CD1c-positive myeloid dendritic cell (primary cell): ENCODE results near the gene DPM2.

Experiments used
- DNase-seq: peaks from one replicate; pipeline ENCODE4 v3.0.0-alpha.2; 2016; ENCODE audit errors: extremely low spot score

DPM2 gene

GRCh38 chr9:127937056-127937387, 632 bp downstream of the DPM2 start:
- DNase-seq: no peak

DNA sequence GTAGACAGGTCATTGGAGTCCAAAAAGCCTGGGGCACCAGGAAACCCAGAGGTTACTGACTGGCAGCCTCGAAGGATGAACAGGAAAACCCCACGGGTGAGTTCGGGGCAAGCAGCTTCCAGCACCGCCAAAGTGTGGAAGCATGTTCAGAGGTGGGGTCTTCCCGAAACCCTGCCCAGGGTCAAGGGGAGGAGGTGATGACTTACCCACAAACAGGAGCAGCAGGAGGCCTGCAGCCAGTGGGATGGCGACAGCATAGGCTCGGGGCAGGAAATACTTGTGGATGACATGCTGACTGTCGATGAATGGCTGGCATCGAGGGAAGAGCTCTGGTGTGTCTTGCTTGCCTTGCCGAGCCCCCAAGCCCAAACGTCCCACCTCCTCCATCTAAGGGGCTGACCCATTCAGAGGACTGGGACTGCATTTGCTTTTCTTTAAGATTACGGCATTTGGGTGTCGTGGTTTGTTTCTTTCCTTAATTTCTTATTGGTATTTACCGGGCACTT, 1.3 kb downstream of the DPM2 start:
- no peak for DNase-seq

DNA sequence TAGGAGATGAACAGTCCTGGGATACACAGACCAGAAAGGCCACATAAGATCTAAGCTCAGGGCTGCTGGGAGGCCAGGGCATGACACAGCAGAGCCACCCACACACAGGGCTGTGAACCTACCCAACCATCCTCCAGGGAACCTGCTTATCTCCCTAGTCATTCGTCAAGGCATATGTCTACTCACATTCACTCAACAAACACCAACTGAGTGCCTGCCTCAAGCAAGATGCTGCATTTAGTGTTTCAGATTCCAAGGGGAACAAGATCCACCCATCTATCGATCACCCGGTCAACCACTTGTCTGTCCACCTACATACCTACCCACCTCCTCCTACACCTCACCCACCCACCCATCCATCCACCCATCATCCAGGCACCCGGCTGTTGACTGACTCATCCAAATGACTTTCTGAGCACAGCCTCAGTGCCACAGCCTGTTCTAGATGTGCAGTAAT, 1.9 kb downstream of the DPM2 start:
- no peak for DNase-seq

- DNase-seq: no peak
These were observed 2.7 kb downstream of the DPM2 start for GRCh38 chr9:127934986-127935385.

DNA sequence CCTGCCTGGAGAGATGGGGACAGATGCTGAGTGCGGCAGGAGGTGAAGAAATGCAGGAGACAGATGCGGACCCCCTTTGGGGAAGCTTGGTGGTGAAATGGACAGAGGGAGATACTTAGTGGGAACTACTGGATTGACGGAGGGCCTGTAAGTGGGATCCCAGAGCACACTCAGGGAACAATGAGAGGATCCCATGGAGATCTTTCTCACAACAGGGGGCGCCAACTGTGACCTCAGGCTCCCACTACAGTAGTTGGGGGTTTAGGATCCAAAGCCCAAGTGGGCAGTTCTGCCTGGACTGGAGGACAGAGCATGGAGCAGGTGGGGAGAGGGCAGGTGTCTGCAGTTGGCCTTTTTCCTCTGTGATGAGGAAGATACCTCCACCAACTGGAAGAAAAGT, 3.4 kb downstream of the DPM2 start:
- no peak for DNase-seq

DNA sequence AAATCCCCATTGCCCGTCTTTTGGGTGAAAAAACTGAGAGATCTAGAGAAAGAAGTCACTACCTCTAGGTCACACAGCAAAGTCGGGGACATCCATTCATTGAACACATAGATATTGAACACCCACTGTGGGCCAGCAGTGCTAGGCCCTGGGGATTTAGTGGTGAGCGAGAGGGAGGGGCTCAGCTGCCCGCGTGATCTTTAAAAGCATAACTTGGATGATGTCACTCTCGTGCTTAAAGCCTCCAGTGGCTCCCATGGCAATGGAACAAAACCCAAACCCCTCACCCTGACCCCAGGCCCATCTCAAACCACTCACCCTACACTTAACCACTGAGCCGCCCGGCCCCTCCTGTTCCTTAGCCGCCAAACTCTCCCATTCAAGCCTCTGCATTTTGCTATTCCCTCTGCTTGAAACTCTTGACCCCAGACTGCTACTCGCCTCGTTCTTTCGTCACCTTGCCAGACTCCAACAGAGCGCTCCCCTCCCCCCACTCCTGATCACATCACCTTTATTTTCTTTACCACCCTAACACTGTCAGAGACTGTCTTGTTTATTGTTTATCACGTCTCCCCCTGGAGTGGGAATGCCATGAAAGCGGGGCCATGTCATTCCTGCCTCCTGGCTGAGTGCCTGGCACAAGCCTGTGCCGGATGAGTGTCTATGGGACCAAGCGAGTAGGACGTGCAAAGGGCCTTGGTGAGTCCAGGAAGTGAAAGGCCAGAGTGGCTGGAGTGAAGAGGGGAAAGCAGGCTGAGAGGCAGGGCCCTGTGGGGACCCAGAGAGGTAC, 6.4 kb downstream of the DPM2 start:
- no peak for DNase-seq

DNA sequence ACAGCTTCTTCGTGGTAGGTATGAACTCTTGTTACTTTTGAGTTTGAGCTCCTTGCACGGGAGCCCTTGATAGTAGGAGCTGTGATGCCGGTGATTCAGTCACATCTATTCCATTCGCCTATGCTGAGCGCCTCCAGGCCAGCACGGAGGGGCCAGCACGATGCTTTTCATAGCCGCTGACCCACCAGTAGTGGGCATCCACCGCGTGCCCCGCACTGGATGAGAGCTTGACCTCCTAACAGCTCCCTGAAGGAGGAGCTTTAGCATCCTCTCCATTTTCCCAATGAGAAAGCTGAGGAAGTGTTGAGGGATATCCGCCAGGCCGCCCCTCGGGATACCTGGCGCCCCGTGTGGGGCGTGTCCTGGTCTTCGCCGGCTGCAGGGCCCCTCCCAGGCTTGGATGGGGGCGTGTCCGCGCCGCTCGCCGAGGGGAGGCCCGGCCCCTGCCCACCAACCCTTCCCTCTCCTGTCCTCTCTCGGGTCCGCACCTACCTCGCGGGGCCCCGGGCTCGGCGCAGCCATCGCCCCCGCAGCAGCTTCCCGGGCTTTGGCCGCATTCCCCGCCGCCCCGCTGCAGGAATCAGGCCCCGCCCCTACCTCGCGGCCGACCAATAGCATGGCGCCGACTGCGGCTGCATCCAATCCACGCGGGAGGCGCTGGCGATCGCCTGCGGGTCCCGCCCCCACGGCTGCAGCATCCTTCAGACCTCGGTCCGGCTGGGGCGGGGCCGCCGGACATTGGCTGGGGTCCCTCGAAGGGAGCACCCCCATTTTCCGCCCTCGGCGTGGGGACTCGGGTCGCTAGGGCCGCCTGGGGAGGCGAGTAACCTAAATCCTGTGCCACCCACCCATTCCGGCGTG, 7.2 kb downstream of the DPM2 start, which contains the start of gene PIP5KL1:
TSS of gene PIP5KL1 (minus strand) at position 547 of the 861 bp plus-strand sequence. CDS start at position 522, 25 bp downstream.
- DNase-seq: peak; percentile 76

DNA sequence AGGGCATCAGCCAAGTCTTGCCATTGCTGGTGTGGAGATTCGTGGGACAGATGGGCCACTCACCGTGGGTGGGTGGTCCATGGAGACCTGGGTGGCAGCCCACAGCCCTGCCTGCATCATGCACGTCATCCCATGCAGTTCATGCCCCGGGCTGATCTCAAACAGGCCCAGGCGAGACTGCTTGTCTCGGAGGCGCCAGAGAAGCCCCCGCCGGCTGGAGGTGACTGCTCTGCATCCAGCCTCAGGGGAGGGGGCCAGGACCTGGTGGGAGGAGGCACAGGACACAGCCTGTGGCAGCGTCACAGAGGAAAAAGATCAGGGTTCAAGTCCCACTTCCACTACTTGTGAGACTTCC, 8.1 kb downstream of the DPM2 start:
- no peak for DNase-seq

DNA sequence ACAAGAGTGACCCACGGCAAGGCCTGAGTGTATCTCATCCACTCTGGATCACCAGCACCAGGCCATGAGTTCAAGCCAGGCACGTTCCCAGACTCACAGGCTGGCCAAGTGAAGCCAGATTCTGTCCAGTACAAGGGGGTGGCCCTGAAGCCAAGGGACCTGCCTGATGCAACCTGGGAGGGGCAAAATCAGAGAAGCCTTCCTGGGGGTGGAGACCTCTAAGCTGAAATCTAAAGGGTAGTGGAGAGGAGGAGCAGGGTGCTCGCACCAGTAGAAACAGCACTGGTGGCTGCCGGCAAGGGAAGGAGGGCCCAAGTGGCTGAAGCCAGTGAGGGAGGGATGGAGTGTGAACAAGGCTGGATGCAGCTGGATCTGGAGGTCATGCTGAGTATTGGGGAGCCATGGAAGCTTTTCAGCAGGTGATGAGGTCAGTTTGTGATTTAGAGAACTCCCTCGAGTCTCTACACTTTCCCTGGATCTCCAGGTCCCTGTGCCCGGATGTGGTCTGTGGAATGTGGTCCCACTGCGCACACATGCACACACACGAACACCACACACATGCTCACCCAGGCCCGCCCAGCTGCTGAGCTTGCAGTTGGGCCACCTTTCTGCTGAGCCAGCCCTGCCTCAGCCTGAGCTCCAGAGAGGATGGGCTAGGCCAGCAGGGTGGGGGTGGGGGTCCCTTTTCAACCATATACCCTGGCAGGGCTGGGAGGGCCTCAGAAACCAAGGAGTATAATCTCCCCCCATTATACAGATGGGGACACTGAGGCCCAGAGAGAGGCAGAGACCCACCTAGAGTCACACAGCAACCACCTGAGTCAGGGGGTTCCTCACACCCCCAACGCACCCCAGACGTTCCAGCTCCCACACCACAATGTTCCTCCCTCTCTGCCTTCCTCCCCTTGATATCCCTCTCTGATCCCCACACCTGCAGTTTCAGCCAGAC, 8.7 kb downstream of the DPM2 start:
- no peak for DNase-seq

- peak; percentile 67 for DNase-seq
These were observed 9.5 kb downstream of the DPM2 start for GRCh38 chr9:127927988-127928675.

GRCh38 chr9:127927201-127927987, 10.3 kb downstream of the DPM2 start:
- peak; percentile 45 for DNase-seq

DNA sequence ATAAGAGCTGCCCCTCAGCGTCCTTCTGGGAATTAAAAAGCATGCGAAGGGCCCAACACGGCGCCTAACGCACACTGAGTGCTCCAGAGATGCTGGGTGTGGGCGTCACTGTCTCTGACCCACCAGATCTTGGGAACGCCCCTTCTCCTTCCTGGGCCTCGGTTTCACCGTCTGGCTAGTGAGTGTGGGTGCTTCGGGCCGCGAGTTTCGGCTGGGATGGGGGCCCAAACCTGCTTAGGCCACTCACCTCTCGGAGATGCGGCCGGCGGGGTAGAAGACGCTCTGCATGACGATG, 10.8 kb downstream of the DPM2 start:
- no peak for DNase-seq

DNA sequence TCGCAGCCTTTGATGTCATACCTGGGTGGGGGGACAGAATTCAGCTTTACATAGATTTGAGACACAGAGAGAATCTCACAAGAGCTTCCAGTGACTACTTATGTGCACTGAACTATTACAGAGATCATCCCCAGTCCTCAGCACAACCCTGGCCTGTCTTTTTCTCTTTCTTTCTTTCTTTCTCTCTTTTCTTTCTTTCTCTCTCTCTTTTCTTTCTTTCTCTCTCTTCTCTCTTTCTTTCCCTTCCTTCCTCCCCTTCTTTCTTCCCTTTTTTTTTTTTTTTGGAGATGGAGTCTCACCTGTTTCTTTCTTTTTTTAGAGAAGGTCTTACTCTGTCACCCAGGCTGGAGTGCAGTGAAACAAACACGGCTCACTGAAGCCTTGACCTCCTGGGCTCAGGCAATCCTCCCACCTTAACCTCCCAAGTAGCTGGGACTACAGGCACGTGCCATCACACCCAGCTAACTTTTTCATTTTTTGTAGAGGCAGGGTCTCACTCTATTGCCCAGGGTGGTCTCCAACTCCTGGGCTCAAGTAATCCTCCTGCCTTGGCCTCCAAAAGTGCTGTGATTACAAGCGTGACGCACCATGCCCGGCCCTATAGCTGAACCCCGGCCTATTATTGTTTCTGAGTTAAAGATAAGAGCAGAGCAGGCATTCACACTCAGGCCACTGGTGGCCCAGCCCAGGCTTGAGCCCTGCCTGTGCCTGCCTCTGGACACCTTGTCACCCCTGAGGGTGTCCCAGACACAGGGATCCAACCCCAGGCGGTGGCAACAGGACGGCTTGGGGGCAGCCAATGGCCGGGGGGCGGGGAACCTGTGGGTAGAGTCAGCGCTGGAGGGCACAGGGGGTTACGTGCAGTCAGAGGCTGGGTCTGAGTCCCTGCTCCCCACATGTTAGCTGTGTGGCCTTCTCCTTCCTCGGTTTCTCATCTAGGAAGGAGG, 11.4 kb downstream of the DPM2 start:
- no peak for DNase-seq

- no peak for DNase-seq
These were observed 12.8 kb downstream of the DPM2 start for GRCh38 chr9:127924736-127925444.

DNA sequence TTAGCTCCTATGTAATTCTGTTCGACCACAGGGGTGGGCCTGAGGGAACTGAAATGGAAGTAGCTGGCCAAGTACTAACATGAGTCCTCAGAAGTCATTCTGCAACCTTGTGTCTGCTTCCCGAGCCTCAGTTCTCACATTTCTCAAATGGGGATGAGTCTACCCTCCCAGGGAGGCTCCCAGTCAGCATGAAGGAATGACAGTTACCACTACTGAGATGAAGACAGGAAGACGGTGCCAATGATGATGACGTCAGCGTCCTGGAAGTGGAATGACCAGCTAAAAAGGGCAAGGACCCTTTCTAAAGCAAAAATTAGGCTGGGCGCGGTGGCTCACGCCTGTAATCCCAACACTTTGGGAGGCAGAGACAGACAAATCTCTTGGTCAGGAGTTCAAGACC, 13.9 kb downstream of the DPM2 start:
- DNase-seq: no peak

- no peak for DNase-seq
These were observed 14.6 kb downstream of the DPM2 start for GRCh38 chr9:127923046-127923445.

- DNase-seq: peak; percentile 80
These were observed 16.0 kb downstream of the DPM2 start for GRCh38 chr9:127921557-127922120.

DNA sequence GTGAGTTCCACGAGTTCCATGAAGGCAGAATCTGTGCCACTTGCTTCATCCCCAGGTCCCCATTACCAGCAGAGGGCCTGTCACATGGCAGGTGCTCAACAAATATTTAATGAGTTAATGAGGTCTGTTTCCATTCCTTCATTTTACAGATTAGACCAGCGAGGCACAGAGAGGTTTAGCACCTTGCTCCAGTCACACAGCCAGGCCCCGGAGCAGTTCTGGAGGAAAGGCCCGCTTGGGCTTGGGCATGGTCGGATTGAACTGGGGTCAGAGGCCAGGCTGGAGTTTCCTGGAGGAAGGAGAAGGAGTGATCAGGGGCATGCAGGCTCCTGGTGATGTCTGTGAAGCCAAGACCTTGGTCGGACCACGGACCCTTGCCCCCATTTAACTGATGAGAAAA, 16.9 kb downstream of the DPM2 start:
- no peak for DNase-seq
